ENCODE results near the gene QPRT. TPM values are rescaled to one million over a fixed set of nuclear protein-coding genes. Genes with fewer than 3 reads are reported as not detected.
A peak's percentile ranks its signal among the peaks of the same experiment; 100 is the strongest.
"Not testable (repeated sequence)": the region's sequence is repeated elsewhere in the genome, so short reads cannot be mapped to it uniquely, and the experiment has no call there.

The QPRT gene
- total RNA-seq, 1 experiment from 2014 or later, result 138 TPM

GRCh38 chr16:29687755-29688154, 8.8 kb downstream of the QPRT start (continued):
- no peak for TF ChIP-seq ATF6 (CRISPR knock-in tag; IDR thresholded peaks at IDR 0.05)

- Mint-ChIP-seq H3K27me3 (ENCODE audit: low read depth) (no peaks in the 10 kb centered on the region), H3K4me3 (no peak overlapping the region), H3K27ac (peak overlapping the region; percentile 68; the same call in 1 of the 2 replicates), H3K36me3 (peaks cover 48% of the 10 kb centered on the region), H3K4me1 (peaks cover 30% of the 10 kb centered on the region), H3K9me3 (peaks cover 9% of the 10 kb centered on the region)
- CTCF ChIA-PET, result interaction anchor here (0.7 to 5.6 kb wide), 3 partner anchors 12 to 162 kb away, joined by 3 to 73 read pairs (median 3); no protein-coding TSS in a partner anchor
- ATAC-seq, result no peak; the same call in 1 of the 2 replicates
- no peak for TF ChIP-seq ZNF512 (CRISPR knock-in tag; IDR thresholded peaks at IDR 0.05; ENCODE audit: borderline replicate concordance)
- no peak for TF ChIP-seq ZNF671 (CRISPR knock-in tag; IDR thresholded peaks at IDR 0.05)
- TF ChIP-seq ZNF121 (CRISPR knock-in tag; IDR thresholded peaks at IDR 0.05), result 0 out of 2 replicates have a peak, but pooled peaks have one; percentile 26
- no peak for TF ChIP-seq MLX (CRISPR knock-in tag; IDR thresholded peaks at IDR 0.05)
- POLR2A ChIA-PET, result interaction anchor here (0.7 to 1.8 kb wide), 4 partner anchors 11 to 325 kb away, joined by 3 to 5 read pairs (median 4); no protein-coding TSS in a partner anchor
- DNase-seq (ENCODE audit: low spot score), result no peak
These were observed 9.2 kb downstream of the QPRT start for GRCh38 chr16:29688172-29688571.

- H3K4me3 Mint-ChIP-seq; H3K9me3 Mint-ChIP-seq; H3K27me3 Mint-ChIP-seq (ENCODE audit: low read depth); POLR2A ChIA-PET; ATAC-seq; H3K27ac Mint-ChIP-seq; DNase-seq (ENCODE audit: low spot score): not testable (repeated sequence)
- Mint-ChIP-seq H3K4me1 (peaks cover 27% of the 10 kb centered on the region), H3K36me3 (peaks cover 35% of the 10 kb centered on the region)
- CTCF ChIA-PET, result interaction anchor here (1.7 to 5.6 kb wide), 2 partner anchors 10 kb away, joined by 23 to 73 read pairs; partner anchors contain the start of gene QPRT
These were observed 10.7 kb downstream of the QPRT start for GRCh38 chr16:29689490-29690351.

GRCh38 chr16:29692606-29693005, 13.6 kb downstream of the QPRT start:
- POLR2A ChIA-PET; H3K27ac Mint-ChIP-seq; DNase-seq (ENCODE audit: low spot score); H3K27me3 Mint-ChIP-seq (ENCODE audit: low read depth); H3K4me3 Mint-ChIP-seq; H3K9me3 Mint-ChIP-seq; ATAC-seq: not testable (repeated sequence)
- CTCF ChIA-PET, result interaction anchor here (1.4 to 1.7 kb wide), 4 partner anchors 16 to 156 kb away, joined by 3 to 13 read pairs (median 10); no protein-coding TSS in a partner anchor
- Mint-ChIP-seq H3K4me1 (peaks cover 12% of the 10 kb centered on the region), H3K36me3 (peaks cover 38% of the 10 kb centered on the region)

- H3K9me3 Mint-ChIP-seq, result peaks cover 20% of the 10 kb centered on the region
- H3K4me3 Mint-ChIP-seq, result no peak overlapping the region
- CTCF ChIA-PET, result interaction anchor here (0.7 to 1.7 kb wide), 3 partner anchors 35 to 61 kb away, joined by 3 to 6 read pairs (median 6); no protein-coding TSS in a partner anchor
- ATAC-seq, result no peak
- H3K36me3 Mint-ChIP-seq, result peaks cover 40% of the 10 kb centered on the region
- H3K27ac Mint-ChIP-seq, result no peak overlapping the region
- H3K27me3 Mint-ChIP-seq (ENCODE audit: low read depth), result no peaks in the 10 kb centered on the region
- POLR2A ChIA-PET, result no interaction called here
- DNase-seq (ENCODE audit: low spot score), result no peak
- TF ChIP-seq OVOL2 (CRISPR knock-in tag; IDR thresholded peaks at IDR 0.05; ENCODE audit: borderline replicate concordance), result no peak
- no peak for TF ChIP-seq NR3C1 (CRISPR knock-in tag; conservative IDR thresholded peaks at IDR 0.05; ENCODE audit: low read depth)
- TF ChIP-seq MYBL2 (CRISPR knock-in tag; IDR thresholded peaks at IDR 0.05), result no peak
- no peak for TF ChIP-seq ATF3 (CRISPR knock-in tag; conservative IDR thresholded peaks at IDR 0.05)
- no peak for TF ChIP-seq FOXP4 (CRISPR knock-in tag; IDR thresholded peaks at IDR 0.05)
- TF ChIP-seq PRRX2 (CRISPR knock-in tag; IDR thresholded peaks at IDR 0.05), result no peak
- no peak for TF ChIP-seq NR2C2 (CRISPR knock-in tag; IDR thresholded peaks at IDR 0.05)
- TF ChIP-seq KAT7 (CRISPR knock-in tag; IDR thresholded peaks at IDR 0.05; ENCODE audit: borderline replicate concordance), result no peak
- TF ChIP-seq ZNF317 (CRISPR knock-in tag; IDR thresholded peaks at IDR 0.05; ENCODE audit: borderline replicate concordance, low read depth), result no peak
- no peak for TF ChIP-seq GTF2I (CRISPR knock-in tag; conservative IDR thresholded peaks at IDR 0.05)
- no peak for TF ChIP-seq GRHL2 (CRISPR knock-in tag; IDR thresholded peaks at IDR 0.05; ENCODE audit: insufficient replicate concordance, severe bottlenecking)
- H3K4me1 Mint-ChIP-seq, result peaks cover 17% of the 10 kb centered on the region
These were observed 15.6 kb downstream of the QPRT start for GRCh38 chr16:29694384-29695195.
